Osteocyte (in vitro differentiated cells): ENCODE measurements around the gene PIP4K2A. TPM values are rescaled to one million over a fixed set of nuclear protein-coding genes. Genes with fewer than 3 reads are reported as not detected.
A peak's percentile ranks its signal among the peaks of the same experiment; 100 is the strongest.

Experiments
- DNase-seq: peaks from one replicate; pipeline ENCODE4 v3.0.0; 2021; ENCODE audit warnings: mixed read lengths; ENCODE audit not compliant: unreplicated experiment; ENCODE audit errors: extremely low spot score
- H3K27ac Mint-ChIP-seq: one replicate; pipeline ENCODE4 v1.8.0; 2021; ENCODE audit warnings: mild to moderate bottlenecking, mixed read lengths; ENCODE audit not compliant: unreplicated experiment
- H3K27me3 Mint-ChIP-seq: one replicate; pipeline ENCODE4 v1.8.0; 2021; ENCODE audit warnings: mixed read lengths; ENCODE audit not compliant: unreplicated experiment
- H3K36me3 Mint-ChIP-seq: one replicate; pipeline ENCODE4 v1.8.0; 2021; ENCODE audit warnings: mixed read lengths; ENCODE audit not compliant: unreplicated experiment
- H3K4me1 Mint-ChIP-seq: one replicate; pipeline ENCODE4 v1.8.0; 2021; ENCODE audit warnings: mixed read lengths; ENCODE audit not compliant: unreplicated experiment
- H3K4me3 Mint-ChIP-seq: one replicate; pipeline ENCODE4 v1.8.0; 2021; ENCODE audit warnings: mild to moderate bottlenecking, moderate library complexity, mixed read lengths; ENCODE audit not compliant: unreplicated experiment
- H3K9me3 Mint-ChIP-seq: one replicate; pipeline ENCODE4 v1.8.0; 2021; ENCODE audit warnings: mixed read lengths; ENCODE audit not compliant: unreplicated experiment
- total RNA-seq: library from RNA; stranded (reverse); gene quantifications from 2 replicates; pipeline ENCODE4 v1.2.1, GENCODE V29; 2021
- TF ChIP-seq, protein P1 (sequence below): fragments of 200-600 bp; sonication (generic); IDR thresholded peaks from 2 replicates; pipeline ENCODE4 v1.5.0; 2021; ENCODE audit warnings: antibody characterized with exemption, mild to moderate bottlenecking, moderate library complexity

The PIP4K2A gene
- total RNA-seq, 1 donor from 2014 or later: 41.1 TPM

DNA sequence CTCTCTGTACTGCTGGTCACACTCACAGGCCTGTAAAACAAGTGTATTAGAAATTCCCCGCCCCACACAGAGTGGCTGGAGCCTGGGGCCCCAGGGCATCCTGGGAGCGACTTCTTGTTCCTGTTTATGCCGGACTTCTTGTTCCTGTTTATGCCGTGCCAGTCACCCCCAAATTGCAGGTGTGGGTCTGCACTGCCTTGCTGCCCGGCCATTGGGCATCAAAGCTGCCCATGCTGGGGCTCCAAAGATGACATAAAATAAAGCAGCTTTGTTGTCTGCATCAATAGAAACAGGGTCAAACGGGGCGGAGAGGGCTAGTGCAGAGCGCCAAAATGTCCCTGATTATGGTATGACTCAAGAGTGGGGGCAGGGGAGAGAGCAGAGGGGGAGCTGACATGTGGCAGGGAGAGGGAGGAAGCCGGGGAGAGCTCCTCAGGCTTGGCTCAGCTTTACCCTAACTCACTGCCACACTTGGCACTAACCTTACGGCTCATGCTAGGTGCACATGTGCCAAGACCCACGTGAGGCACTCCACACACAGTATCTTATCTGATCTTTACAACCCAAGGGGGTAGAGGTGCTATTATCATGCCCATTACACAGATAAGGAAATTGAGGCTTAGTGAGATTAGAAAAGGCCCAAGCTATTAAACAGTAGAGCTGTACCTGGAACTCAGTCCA lies 98.4 kb downstream of the PIP4K2A start:
- Mint-ChIP-seq H3K36me3 (peaks cover 7% of the 10 kb centered on the region), H3K4me1 (peaks cover 47% of the 10 kb centered on the region), H3K4me3 (peak overlapping the region; percentile 27), H3K27ac (peak overlapping the region; percentile 48), H3K9me3 (no peaks in the 10 kb centered on the region), H3K27me3 (no peaks in the 10 kb centered on the region)
- no peak for DNase-seq
- TF ChIP-seq, protein P1, sequence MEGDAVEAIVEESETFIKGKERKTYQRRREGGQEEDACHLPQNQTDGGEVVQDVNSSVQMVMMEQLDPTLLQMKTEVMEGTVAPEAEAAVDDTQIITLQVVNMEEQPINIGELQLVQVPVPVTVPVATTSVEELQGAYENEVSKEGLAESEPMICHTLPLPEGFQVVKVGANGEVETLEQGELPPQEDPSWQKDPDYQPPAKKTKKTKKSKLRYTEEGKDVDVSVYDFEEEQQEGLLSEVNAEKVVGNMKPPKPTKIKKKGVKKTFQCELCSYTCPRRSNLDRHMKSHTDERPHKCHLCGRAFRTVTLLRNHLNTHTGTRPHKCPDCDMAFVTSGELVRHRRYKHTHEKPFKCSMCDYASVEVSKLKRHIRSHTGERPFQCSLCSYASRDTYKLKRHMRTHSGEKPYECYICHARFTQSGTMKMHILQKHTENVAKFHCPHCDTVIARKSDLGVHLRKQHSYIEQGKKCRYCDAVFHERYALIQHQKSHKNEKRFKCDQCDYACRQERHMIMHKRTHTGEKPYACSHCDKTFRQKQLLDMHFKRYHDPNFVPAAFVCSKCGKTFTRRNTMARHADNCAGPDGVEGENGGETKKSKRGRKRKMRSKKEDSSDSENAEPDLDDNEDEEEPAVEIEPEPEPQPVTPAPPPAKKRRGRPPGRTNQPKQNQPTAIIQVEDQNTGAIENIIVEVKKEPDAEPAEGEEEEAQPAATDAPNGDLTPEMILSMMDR: no peak

DNA sequence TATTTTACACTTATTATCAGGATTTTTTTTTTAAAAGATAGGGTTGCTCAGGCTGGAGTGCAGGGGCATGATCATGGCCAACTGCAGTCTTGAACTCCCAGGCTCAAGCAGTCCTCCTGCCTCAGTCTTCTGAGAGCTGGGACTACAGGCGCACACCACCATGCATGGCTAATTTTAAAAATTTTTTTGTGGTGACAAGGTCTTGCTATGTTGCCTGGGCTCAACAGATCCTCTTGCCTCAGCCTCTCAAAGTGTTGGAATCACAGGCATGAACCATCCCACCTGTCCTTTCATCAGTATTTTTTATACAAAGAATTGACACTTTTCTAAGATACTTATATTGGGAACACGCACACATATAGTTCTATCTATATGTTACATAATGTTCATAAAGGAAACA lies 99.3 kb downstream of the PIP4K2A start:
- Mint-ChIP-seq H3K4me3 (no peak overlapping the region), H3K4me1 (peaks cover 39% of the 10 kb centered on the region)

DNA sequence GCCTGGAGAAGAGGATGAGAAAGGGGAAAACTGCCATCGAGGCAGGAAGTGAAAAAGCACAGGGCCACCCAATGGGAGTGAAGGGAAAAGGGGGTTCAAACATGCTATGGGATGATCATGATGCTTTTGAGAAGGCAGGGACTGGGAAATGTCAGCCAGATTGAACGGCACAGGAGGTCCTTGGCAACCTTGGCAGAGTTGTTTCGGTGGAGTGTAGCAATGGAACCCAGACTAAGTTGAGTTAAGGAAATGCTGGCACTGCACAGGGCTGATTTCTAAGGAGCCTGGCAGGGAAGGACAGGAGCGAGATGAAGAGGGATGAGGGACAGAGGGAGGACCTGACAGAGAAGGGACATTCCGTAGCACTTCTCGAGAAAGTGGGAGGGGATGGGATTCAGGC lies 101.4 kb downstream of the PIP4K2A start:
- Mint-ChIP-seq H3K27me3 (no peaks in the 10 kb centered on the region), H3K4me1 (peaks cover 18% of the 10 kb centered on the region), H3K4me3 (no peak overlapping the region), H3K36me3 (peaks cover 27% of the 10 kb centered on the region), H3K27ac (no peak overlapping the region), H3K9me3 (no peaks in the 10 kb centered on the region)
- TF ChIP-seq, protein P1: no peak
- DNase-seq: no peak

More for the DNA sequence above, 99.3 kb downstream of the PIP4K2A start:
- Mint-ChIP-seq H3K27ac (no peak overlapping the region), H3K27me3 (no peaks in the 10 kb centered on the region), H3K36me3 (peaks cover 12% of the 10 kb centered on the region), H3K9me3 (no peaks in the 10 kb centered on the region)
- no peak for DNase-seq
- TF ChIP-seq, protein P1: no peak

DNA sequence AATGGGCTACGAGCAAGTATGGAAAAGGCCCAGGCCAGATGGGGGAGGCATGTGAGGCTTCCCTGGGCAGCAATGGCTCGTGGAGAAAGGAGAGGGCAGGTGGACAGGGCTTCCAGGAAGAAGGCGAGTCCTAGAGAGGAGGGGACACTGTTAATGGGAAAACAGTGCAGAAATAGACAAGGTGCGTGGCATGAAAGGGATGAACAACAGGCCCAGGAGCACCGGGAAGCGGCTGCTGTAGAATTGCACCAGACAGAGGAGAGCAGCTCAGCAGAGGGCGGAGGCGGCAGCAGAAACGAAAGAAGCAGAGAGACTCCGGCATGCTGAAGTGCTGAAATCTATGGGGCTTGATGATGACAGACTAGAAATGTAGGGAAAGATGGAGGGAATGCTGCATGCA lies 102.1 kb downstream of the PIP4K2A start:
- H3K4me3 Mint-ChIP-seq: no peak overlapping the region
- TF ChIP-seq, protein P1: no peak
- H3K9me3 Mint-ChIP-seq: no peaks in the 10 kb centered on the region
- no peak overlapping the region for H3K27ac Mint-ChIP-seq
- no peaks in the 10 kb centered on the region for H3K27me3 Mint-ChIP-seq
- no peak for DNase-seq
- H3K36me3 Mint-ChIP-seq: peaks cover 30% of the 10 kb centered on the region
- peaks cover 11% of the 10 kb centered on the region for H3K4me1 Mint-ChIP-seq

DNA sequence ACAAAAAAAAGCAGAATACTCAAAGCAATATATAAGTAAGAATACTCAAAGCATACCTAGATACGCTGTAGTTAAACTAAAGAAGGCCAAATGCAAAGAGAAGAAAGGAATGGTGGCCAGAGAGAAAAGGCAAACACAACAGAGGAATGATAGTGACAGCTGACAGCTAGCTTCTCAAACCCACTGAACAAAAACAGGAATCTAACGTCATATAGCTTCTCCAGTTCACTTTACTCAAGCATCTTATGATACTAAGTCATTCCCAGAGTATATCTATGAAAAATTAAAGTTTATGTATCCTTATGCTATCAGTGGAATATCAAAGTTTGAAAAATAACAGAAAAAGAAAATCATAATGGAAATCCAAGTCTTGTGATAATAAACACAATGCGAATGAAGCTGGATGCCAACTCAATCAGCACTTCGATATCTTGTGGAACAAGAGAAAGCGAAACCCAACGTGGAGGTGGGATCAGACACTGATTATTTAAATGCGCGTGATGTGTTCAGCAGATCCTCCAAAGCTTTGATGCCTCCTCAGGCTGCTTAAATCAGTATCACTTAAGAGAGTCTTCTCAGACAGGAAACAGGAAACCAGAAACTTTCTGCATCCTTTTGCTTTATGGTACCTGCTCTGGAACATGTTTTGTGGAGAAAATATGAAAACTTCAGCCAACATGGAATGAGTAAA lies 102.8 kb downstream of the PIP4K2A start:
- Mint-ChIP-seq H3K27ac (no peak overlapping the region), H3K4me3 (no peak overlapping the region), H3K4me1 (peaks cover 16% of the 10 kb centered on the region), H3K27me3 (no peaks in the 10 kb centered on the region), H3K9me3 (no peaks in the 10 kb centered on the region), H3K36me3 (peaks cover 35% of the 10 kb centered on the region)
- TF ChIP-seq, protein P1: no peak
- DNase-seq: no peak
